Measurements from ENCODE around the gene LRRC17. TPM values are rescaled to one million over a fixed set of nuclear protein-coding genes. Genes with fewer than 3 reads are reported as not detected.
A peak's percentile ranks its signal among the peaks of the same experiment; 100 is the strongest.

LRRC17 gene
- total and polyA plus RNA-seq, 9 of the 15 experiments (the other 6 are each of a cell fraction or from before 2014, with no cell fraction given): 0.03 to 0.18 (median 0.12) TPM; not detected in 5

- 0 out of 2 replicates have a peak, but pooled peaks have one; percentile 11 for TF ChIP-seq TCF3 (CRISPR knock-in tag; IDR thresholded peaks at IDR 0.05)
- no peak for TF ChIP-seq EP400 (IDR thresholded peaks at IDR 0.05)
Measured at GRCh38 chr7:102890292-102890970, 22.4 kb upstream of the LRRC17 start (continued).

- Histone ChIP-seq H3K4me2 (ENCODE audit: insufficient read depth, low read length) (peak overlapping the region; percentile 22; the same call in 1 of the 2 replicates), H3K4me1 (replicated peaks in 1 of 2; ENCODE audit: control insufficient read depth in 2 of 2, insufficient read depth in 2 of 2, low read length in 2 of 2) (peaks cover 3 to 29% of the 10 kb centered on the region in 2 experiments; a peak in 4 of 5 replicates), H3K79me2 (ENCODE audit: control insufficient read depth, insufficient read depth, low read length) (no peaks in the 10 kb centered on the region), H3K36me3 (ENCODE audit: control insufficient read depth, insufficient read depth, low read length) (peaks cover 17% of the 10 kb centered on the region), H2AFZ (ENCODE audit: low read depth, low read length) (no peak overlapping the region), H4K20me1 (replicated peaks; ENCODE audit: control insufficient read depth, insufficient read depth, low read length) (no peaks in the 10 kb centered on the region), H3K27ac (ENCODE audit: extremely low read depth, low read depth, low read length) (peak overlapping the region; percentile 13; the same call in 1 of the 3 replicates), H3K27me3 (ENCODE audit: control insufficient read depth in 2 of 2, insufficient read depth in 2 of 2, low read length in 2 of 2) (no peaks in the 10 kb centered on the region), H3K9me1 (ENCODE audit: control insufficient read depth, insufficient read depth, low read length) (no peaks in the 10 kb centered on the region), H3K9ac (ENCODE audit: insufficient read depth in 1 of 2, low read depth in 2 of 2, low read length in 2 of 2) (no peak overlapping the region), H3K4me3 (no peak overlapping the region), H3K9me3 (replicated peaks; ENCODE audit: control insufficient read depth, insufficient read depth, low read depth, low read length) (no peaks in the 10 kb centered on the region)
- FAIRE-seq: no peak
- 52% methylated on average over 5 of the region's 5 CpGs for WGBS (ENCODE audit: insufficient coverage, low coverage, missing lambda C conversion rate)
- BruUV-seq (replicated peaks): no TSS peak
- ATAC-seq: peak; percentile 51
- ChIA-PET CTCF (ENCODE audit: low intra/inter-chr PET ratio) (no interaction called here), POLR2A (interaction anchor here (0.7 to 2.0 kb wide), 4 partner anchors 9 to 51 kb away, joined by 3 to 8 read pairs (median 6); no protein-coding TSS in a partner anchor)
- intact Hi-C loops (cut with micrococcal nuclease): no loop called here
- TF ChIP-seq CREB1 (IDR thresholded peaks at IDR 0.05): no peak
- TF ChIP-seq CREB1 (CRISPR knock-in tag; IDR thresholded peaks at IDR 0.05): 0 out of 2 replicates have a peak, but pooled peaks have one; percentile 9
- TF ChIP-seq FOSL1 (tag; conservative IDR thresholded peaks at IDR 0.05): peak; percentile 13; the same call in 1 of the 2 replicates
- TF ChIP-seq EP300 (IDR thresholded peaks at IDR 0.05; ENCODE audit: low read length): no peak
- DNase-seq (ENCODE audit: extremely low read depth in 1 of 4, low spot score in 3 of 4): no peak
- in situ Hi-C loops (cut with MboI): no loop called here
Measured at GRCh38 chr7:102890971-102891692, 21.7 kb upstream of the LRRC17 start.
